Spleen (tissue), 11 donors: Measurements from ENCODE around the gene CETN3. TPM values are rescaled to one million over a fixed set of nuclear protein-coding genes. Genes with fewer than 3 reads are reported as not detected.

Experiments used
- DNase-seq: peaks from one replicate; pipeline ENCODE4 v3.0.0-alpha.2; 2020
- H3K27ac ChIP-seq, 8 donors: fragments of 200-600 bp; sonication (generic) in 7 of 8; 1 replicate in 4 of 8; 2 replicates in 4 of 8; pipeline versions ENCODE4 v1.5.0 to v1.8.0; 2016 to 2021; ENCODE audit warnings: inconsistent platforms in 4 of 8, mild to moderate bottlenecking in 4 of 8, moderate library complexity in 1 of 8
- H3K27me3 ChIP-seq, 7 donors: fragments of 200-600 bp; sonication (generic) in 6 of 7; replicated peaks in 1 of 7; 1 replicate in 4 of 7; 2 replicates in 3 of 7; pipeline versions ENCODE4 v1.5.0 to v1.8.0; 2016 to 2021; ENCODE audit warnings: inconsistent platforms in 3 of 7, mild to moderate bottlenecking in 1 of 7
- H3K36me3 ChIP-seq, 6 donors: fragments of 200-600 bp; sonication (generic) in 5 of 6; 1 replicate in 4 of 6; 2 replicates in 2 of 6; pipeline versions ENCODE4 v1.5.0 to v1.8.0; 2016 to 2021; ENCODE audit warnings: inconsistent platforms in 2 of 6
- H3K4me1 ChIP-seq, 6 donors: fragments of 200-600 bp; sonication (generic) in 5 of 6; 1 replicate in 3 of 6; 2 replicates in 3 of 6; pipeline versions ENCODE4 v1.5.0 to v1.8.0; 2016 to 2021; ENCODE audit warnings: inconsistent platforms in 3 of 6
- H3K4me3 ChIP-seq, 8 donors: fragments of 200-600 bp; sonication (generic) in 7 of 8; 1 replicate in 4 of 8; 2 replicates in 4 of 8; pipeline versions ENCODE4 v1.5.0 to v1.8.0; 2016 to 2021; ENCODE audit warnings: inconsistent platforms in 4 of 8, mild to moderate bottlenecking in 4 of 8, moderate library complexity in 2 of 8
- H3K9me3 ChIP-seq, 8 donors: fragments of 200-600 bp; sonication (generic) in 7 of 8; 1 replicate in 4 of 8; 2 replicates in 4 of 8; pipeline versions ENCODE4 v1.5.0 to v1.8.0; 2016 to 2021; ENCODE audit warnings: inconsistent platforms in 4 of 8
- CTCF ChIP-seq, 11 experiments: fragments of 200-600 bp in 7 of 11; fragments of 450-650 bp in 4 of 11; sonication (generic) in 4 of 11; IDR thresholded peaks in 8 of 11; conservative IDR thresholded peaks in 3 of 11; 1 replicate in 7 of 11; 2 replicates in 4 of 11; pipeline versions ENCODE4 v1.4.0 to v1.8.0; 2016 to 2021; ENCODE audit warnings: antibody characterized with exemption in 11 of 11, inconsistent platforms in 4 of 11, mild to moderate bottlenecking in 1 of 11
- POLR2A ChIP-seq, 3 donors: fragments of 450-650 bp; IDR thresholded peaks; one replicate each; pipeline ENCODE4 v1.5.1; 2017; ENCODE audit warnings: antibody characterized with exemption in 3 of 3, mild to moderate bottlenecking in 1 of 3
- POLR2AphosphoS5 ChIP-seq, 3 donors: sonication (generic); formaldehyde crosslinking; IDR thresholded peaks; one replicate each; pipeline ENCODE4 v1.5.1; 2017; ENCODE audit warnings: antibody characterized with exemption in 3 of 3
- WGBS, 5 donors: extraction: QIAGEN DNeasy Blood & Tissue Kit in 3 of 5; methylation state at CpG; one replicate each; pipeline versions ENCODE4 v1.1.5 to v1.1.7; 2013 to 2018; 5-methylcytosine and 5-hydroxymethylcytosine counted together
- intact Hi-C: fragments of 100-400 bp; cut with DNase I; formaldehyde crosslinking; loops from one replicate; pipeline ENCODE4 v1.15.0; 2023; ENCODE audit warnings: low total_unique reads
- polyA plus RNA-seq, 3 donors: library from polyadenylated mRNA; stranded (reverse); fragments of 200-250 nt; gene quantifications; one replicate each; pipeline ENCODE4 v1.2.1, GENCODE V29; 2013
- total RNA-seq, 7 donors: library from RNA; depleted of rRNA in 3 of 7; stranded (reverse); fragments of >200 nt in 3 of 7; fragmentation: NEBNext Ultra II Directional in 4 of 7; extraction: Animal tissue kit (Norgen Biotek cat#: 25700) in 4 of 7; gene quantifications; one replicate each; pipeline versions ENCODE4 v1.1.0 to v1.2.1, GENCODE V29; 2016 to 2021
- donor health status: healthy with polysubstance abuse.
- donor health status: DM: no; HTN: no; CAD: no; lungs with moderate emphysema.
- donor health status: DM: no; HTN: no; CAD: no.
- donor health status: Bipolar disorder and iron deficiency.
- donor health status: healthy.
- donor health status: DM: no; HTN: no; CAD: no.
- donor health status: DM: yes; HTN: yes; CAD: no.

CETN3 gene
- total and polyA plus RNA-seq, 10 donors = 7.8 to 28.2 (median 16.8) TPM

- DNase-seq = no peak
Observed at GRCh38 chr5:90406466-90406865, 3.1 kb downstream of the CETN3 start.

GRCh38 chr5:90402521-90403255 is 6.9 kb downstream of the CETN3 start:
- Histone ChIP-seq H3K4me1 (peaks cover 0 to 20% (median under 1%) of the 10 kb centered on the region in 6 donors), H3K36me3 (peaks cover 0 to 58% (median 20%) of the 10 kb centered on the region in 6 donors), H3K4me3 (no peak overlapping the region), H3K27ac (no peak overlapping the region), H3K27me3 (no peaks in the 10 kb centered on the region), H3K9me3 (no peaks in the 10 kb centered on the region)
- DNase-seq = no peak
- 73 to 90% (median 88%) methylated on average over 1 of the region's 1 CpG for WGBS, 5 donors
- no peak for TF ChIP-seq POLR2A (IDR thresholded peaks at IDR 0.05)
- TF ChIP-seq CTCF (IDR thresholded peaks at IDR 0.05 in 8 of 11, conservative IDR thresholded peaks at IDR 0.05 in 3 of 11) = no peak
- TF ChIP-seq POLR2AphosphoS5 (IDR thresholded peaks at IDR 0.05) = no peak
- intact Hi-C loops = no loop called here

More at GRCh38 chr5:90406466-90406865, 3.1 kb downstream of the CETN3 start:
- intact Hi-C loops = no loop called here
- H3K36me3 ChIP-seq = peaks cover 0 to 37% (median 9%) of the 10 kb centered on the region in 6 donors
- no peak overlapping the region for H3K4me3 ChIP-seq
- peaks cover 5 to 49% (median 23%) of the 10 kb centered on the region in 6 donors for H3K4me1 ChIP-seq
- TF ChIP-seq CTCF (IDR thresholded peaks at IDR 0.05 in 8 of 11, conservative IDR thresholded peaks at IDR 0.05 in 3 of 11) (no peak), POLR2A (IDR thresholded peaks at IDR 0.05) (no peak), POLR2AphosphoS5 (IDR thresholded peaks at IDR 0.05) (no peak)
- no peaks in the 10 kb centered on the region for H3K27me3 ChIP-seq
- no peak overlapping the region for H3K27ac ChIP-seq
- H3K9me3 ChIP-seq = no peaks in the 10 kb centered on the region

GRCh38 chr5:90399251-90399650 is 10.3 kb downstream of the CETN3 start:
- H3K4me1 ChIP-seq = no peaks in the 10 kb centered on the region
- no peak overlapping the region for H3K27ac ChIP-seq
- TF ChIP-seq POLR2A (IDR thresholded peaks at IDR 0.05) (no peak), CTCF (IDR thresholded peaks at IDR 0.05 in 8 of 11, conservative IDR thresholded peaks at IDR 0.05 in 3 of 11) (no peak), POLR2AphosphoS5 (IDR thresholded peaks at IDR 0.05) (no peak)
- 92 to 100% (median 96%) methylated on average over 4 of the region's 4 CpGs for WGBS, 5 donors
- H3K27me3 ChIP-seq = no peaks in the 10 kb centered on the region
- no peaks in the 10 kb centered on the region for H3K9me3 ChIP-seq
- no peak for DNase-seq
- no peak overlapping the region for H3K4me3 ChIP-seq
- peaks cover 0 to 52% (median 12%) of the 10 kb centered on the region in 6 donors for H3K36me3 ChIP-seq
- intact Hi-C loops = no loop called here

GRCh38 chr5:90398726-90399125 is 10.8 kb downstream of the CETN3 start:
- intact Hi-C loops = no loop called here
- WGBS, 5 donors = 96 to 99% (median 98%) methylated on average over 2 of the region's 2 CpGs
- no peak overlapping the region for H3K27ac ChIP-seq
- H3K4me1 ChIP-seq = no peaks in the 10 kb centered on the region
- no peak for DNase-seq
- TF ChIP-seq CTCF (IDR thresholded peaks at IDR 0.05 in 8 of 11, conservative IDR thresholded peaks at IDR 0.05 in 3 of 11) (no peak), POLR2AphosphoS5 (IDR thresholded peaks at IDR 0.05) (no peak), POLR2A (IDR thresholded peaks at IDR 0.05) (no peak)
- no peak overlapping the region for H3K4me3 ChIP-seq
- no peaks in the 10 kb centered on the region for H3K9me3 ChIP-seq
- peaks cover 0 to 49% (median 12%) of the 10 kb centered on the region in 6 donors for H3K36me3 ChIP-seq
- H3K27me3 ChIP-seq = no peaks in the 10 kb centered on the region
